ENCODE measurements around the gene TNFRSF18. TPM values are rescaled to one million over a fixed set of nuclear protein-coding genes. Genes with fewer than 3 reads are reported as not detected.
A peak's percentile ranks its signal among the peaks of the same experiment; 100 is the strongest.

Gene TNFRSF18
- total and polyA plus RNA-seq, 2 experiments from 2014 or later: 1.3 TPM; not detected in 1

DNA sequence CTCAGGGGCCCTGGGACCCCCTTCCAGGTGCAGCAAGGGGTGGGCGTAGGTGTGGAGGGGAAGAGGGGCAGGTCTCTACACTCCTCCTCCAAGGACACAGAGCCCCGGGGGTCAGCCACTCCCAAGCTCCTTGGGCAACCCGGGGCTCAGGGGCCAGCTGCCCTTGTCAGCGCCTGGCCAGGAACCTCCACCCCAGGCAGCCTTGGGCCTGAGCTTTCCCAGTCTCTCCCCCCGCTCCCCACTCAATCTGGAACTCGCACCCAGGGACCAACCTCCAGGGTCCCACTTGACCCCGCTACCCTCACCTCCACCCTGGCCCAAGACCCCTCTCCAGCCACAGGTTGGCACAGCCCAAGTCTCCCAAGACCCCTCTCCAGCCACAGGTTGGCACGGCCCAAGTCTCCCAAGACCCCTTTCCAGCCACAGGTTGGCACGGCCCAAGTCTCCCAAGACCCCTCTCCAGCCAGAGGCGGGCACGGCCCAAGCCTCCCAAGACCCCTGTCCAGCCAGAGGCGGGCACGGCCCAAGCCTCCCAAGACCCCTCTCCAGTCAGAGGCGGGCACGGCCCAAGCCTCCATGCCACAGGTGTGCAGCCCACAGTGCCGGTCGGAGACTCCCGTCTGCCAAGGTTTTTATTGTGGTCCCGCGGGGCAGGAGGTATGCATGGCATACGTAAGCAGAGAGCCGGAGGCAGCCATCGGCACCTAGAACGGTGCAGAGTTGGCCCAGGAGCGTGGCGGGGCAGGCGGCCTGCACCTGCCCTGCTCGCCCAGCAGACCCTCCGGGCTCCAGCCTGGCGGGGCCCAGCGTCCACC is 4.5 kb upstream of the TNFRSF18 start:
- Histone ChIP-seq H3K4me3 (no peak overlapping the region), H3K79me2 (no peaks in the 10 kb centered on the region), H3K4me1 (ENCODE audit: insufficient read depth) (peaks cover 16% of the 10 kb centered on the region), H2AFZ (no peak overlapping the region), H3K36me3 (replicated peaks; ENCODE audit: insufficient read depth, low read depth) (no peaks in the 10 kb centered on the region), H4K20me1 (ENCODE audit: insufficient read depth, poor library complexity, severe bottlenecking) (no peaks in the 10 kb centered on the region), H3K27ac (no peak overlapping the region), H3K4me2 (no peak overlapping the region), H3K9me2 (replicated peaks; ENCODE audit: insufficient read depth) (no peaks in the 10 kb centered on the region), H3K27me3 (peaks cover 17% of the 10 kb centered on the region), H3K9me3 (ENCODE audit: low read depth) (no peaks in the 10 kb centered on the region)
- WGBS (ENCODE audit: low lambda C conversion rate, missing lambda C conversion rate): 95% methylated on average over 29 of the region's 31 CpGs
- DNase-seq (ENCODE audit: low spot score): no peak
- TF ChIP-seq EZH2 (IDR thresholded peaks at IDR 0.05; ENCODE audit: borderline replicate concordance): no peak
- TF ChIP-seq, protein P1, sequence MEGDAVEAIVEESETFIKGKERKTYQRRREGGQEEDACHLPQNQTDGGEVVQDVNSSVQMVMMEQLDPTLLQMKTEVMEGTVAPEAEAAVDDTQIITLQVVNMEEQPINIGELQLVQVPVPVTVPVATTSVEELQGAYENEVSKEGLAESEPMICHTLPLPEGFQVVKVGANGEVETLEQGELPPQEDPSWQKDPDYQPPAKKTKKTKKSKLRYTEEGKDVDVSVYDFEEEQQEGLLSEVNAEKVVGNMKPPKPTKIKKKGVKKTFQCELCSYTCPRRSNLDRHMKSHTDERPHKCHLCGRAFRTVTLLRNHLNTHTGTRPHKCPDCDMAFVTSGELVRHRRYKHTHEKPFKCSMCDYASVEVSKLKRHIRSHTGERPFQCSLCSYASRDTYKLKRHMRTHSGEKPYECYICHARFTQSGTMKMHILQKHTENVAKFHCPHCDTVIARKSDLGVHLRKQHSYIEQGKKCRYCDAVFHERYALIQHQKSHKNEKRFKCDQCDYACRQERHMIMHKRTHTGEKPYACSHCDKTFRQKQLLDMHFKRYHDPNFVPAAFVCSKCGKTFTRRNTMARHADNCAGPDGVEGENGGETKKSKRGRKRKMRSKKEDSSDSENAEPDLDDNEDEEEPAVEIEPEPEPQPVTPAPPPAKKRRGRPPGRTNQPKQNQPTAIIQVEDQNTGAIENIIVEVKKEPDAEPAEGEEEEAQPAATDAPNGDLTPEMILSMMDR (IDR thresholded peaks at IDR 0.05; ENCODE audit: poor library complexity): no peak
- TF ChIP-seq EZH2phosphoT487 (IDR thresholded peaks at IDR 0.05; ENCODE audit: low read depth, severe bottlenecking, unreplicated experiment): no peak

DNA sequence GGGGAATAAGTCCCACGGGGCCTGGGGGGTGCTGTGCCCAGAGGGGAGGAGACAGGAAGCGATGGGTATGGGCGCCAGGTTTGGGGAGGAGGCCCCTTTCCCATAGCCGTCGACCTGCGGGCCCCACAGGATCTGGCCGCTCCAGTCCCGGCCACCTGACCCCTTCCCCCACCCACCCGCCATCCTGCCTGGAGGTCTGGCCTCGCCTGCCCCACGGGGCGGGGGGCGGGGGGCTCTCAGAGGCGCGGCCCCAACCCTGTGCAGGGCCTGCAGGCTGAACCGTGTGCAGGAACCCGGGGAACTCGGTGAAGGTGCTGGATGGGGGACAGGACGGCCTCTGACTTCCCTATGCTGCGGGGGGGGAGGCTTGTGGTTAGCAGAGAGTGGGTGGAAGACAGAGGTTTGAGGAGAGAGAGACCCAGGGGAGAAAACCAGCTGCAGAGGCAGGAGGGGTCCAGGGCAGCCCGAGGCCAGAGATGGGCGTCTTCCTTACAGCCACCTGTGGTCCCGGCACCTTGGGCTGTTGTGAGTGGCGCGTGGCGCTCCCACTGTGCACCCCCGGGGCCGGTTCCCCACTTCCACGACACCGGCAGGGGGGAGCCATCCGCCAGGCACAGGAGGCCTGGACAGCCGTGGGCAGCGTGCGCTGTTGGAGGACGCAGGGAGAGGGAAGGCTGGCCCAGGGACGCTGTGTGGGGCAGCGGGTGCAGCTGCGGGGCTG is 2.5 kb upstream of the TNFRSF18 start:
- Histone ChIP-seq H3K36me3 (replicated peaks; ENCODE audit: insufficient read depth, low read depth) (no peaks in the 10 kb centered on the region), H3K4me2 (peak overlapping the region; percentile 59)

DNA sequence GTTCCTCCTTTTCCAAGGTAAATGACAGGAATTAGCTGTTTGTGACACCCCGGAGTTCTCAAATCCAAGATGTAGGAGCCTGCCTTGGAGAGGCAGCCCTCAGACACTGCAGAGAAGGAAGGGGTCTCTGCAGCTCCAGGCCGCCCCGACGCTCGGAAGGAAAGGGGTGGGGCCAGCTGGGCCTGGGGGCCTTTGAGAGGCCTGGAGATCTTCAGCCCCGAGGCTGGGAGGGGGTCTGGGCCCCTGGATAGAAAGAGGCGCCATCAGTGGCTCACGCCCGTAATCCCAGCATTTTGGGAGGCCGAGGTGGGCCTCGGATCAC is 1.1 kb upstream of the TNFRSF18 start:
- H3K4me3 ChIP-seq: no peak overlapping the region
- H3K36me3 ChIP-seq (replicated peaks; ENCODE audit: insufficient read depth, low read depth): no peaks in the 10 kb centered on the region
- H3K4me2 ChIP-seq: no peak overlapping the region
- H3K27me3 ChIP-seq: peaks cover 23% of the 10 kb centered on the region
- H3K9me3 ChIP-seq (ENCODE audit: low read depth): no peaks in the 10 kb centered on the region
- WGBS (ENCODE audit: low lambda C conversion rate, missing lambda C conversion rate): 88% methylated on average over 9 of the region's 11 CpGs
- H3K79me2 ChIP-seq: no peaks in the 10 kb centered on the region
- no peaks in the 10 kb centered on the region for H4K20me1 ChIP-seq (ENCODE audit: insufficient read depth, poor library complexity, severe bottlenecking)
- H2AFZ ChIP-seq: no peak overlapping the region
- no peaks in the 10 kb centered on the region for H3K9me2 ChIP-seq (replicated peaks; ENCODE audit: insufficient read depth)
- TF ChIP-seq, protein P1 (IDR thresholded peaks at IDR 0.05; ENCODE audit: poor library complexity): no peak
- TF ChIP-seq EZH2phosphoT487 (IDR thresholded peaks at IDR 0.05; ENCODE audit: low read depth, severe bottlenecking, unreplicated experiment) (no peak), EZH2 (IDR thresholded peaks at IDR 0.05; ENCODE audit: borderline replicate concordance) (no peak)
- no peak for DNase-seq (ENCODE audit: low spot score)
- no peak overlapping the region for H3K27ac ChIP-seq
- H3K4me1 ChIP-seq (ENCODE audit: insufficient read depth): peaks cover 17% of the 10 kb centered on the region

More for the DNA sequence above, 2.5 kb upstream of the TNFRSF18 start:
- Histone ChIP-seq H4K20me1 (ENCODE audit: insufficient read depth, poor library complexity, severe bottlenecking) (no peaks in the 10 kb centered on the region), H2AFZ (no peak overlapping the region), H3K79me2 (no peaks in the 10 kb centered on the region), H3K4me3 (no peak overlapping the region), H3K27ac (no peak overlapping the region), H3K9me3 (ENCODE audit: low read depth) (no peaks in the 10 kb centered on the region), H3K27me3 (peaks cover 23% of the 10 kb centered on the region), H3K4me1 (ENCODE audit: insufficient read depth) (peaks cover 17% of the 10 kb centered on the region), H3K9me2 (replicated peaks; ENCODE audit: insufficient read depth) (no peaks in the 10 kb centered on the region)
- TF ChIP-seq EZH2 (IDR thresholded peaks at IDR 0.05; ENCODE audit: borderline replicate concordance): no peak
- TF ChIP-seq, protein P1 (IDR thresholded peaks at IDR 0.05; ENCODE audit: poor library complexity): no peak
- TF ChIP-seq EZH2phosphoT487 (IDR thresholded peaks at IDR 0.05; ENCODE audit: low read depth, severe bottlenecking, unreplicated experiment): no peak
- 88% methylated on average over 23 of the region's 38 CpGs for WGBS (ENCODE audit: low lambda C conversion rate, missing lambda C conversion rate)
- DNase-seq (ENCODE audit: low spot score): no peak

Measured in hepatocyte (in vitro differentiated cells).